OCI-LY7 (cell line): Measurements from ENCODE around the gene FBXL16.

Experiments
- CTCF ChIP-seq: fragments of 200-600 bp; sonication (generic); conservative IDR thresholded peaks from 2 replicates; pipeline ENCODE4 v1.5.1; 2014; ENCODE audit warnings: mild to moderate bottlenecking, antibody characterized with exemption, low read length, moderate library complexity, mixed read lengths
- EZH2phosphoT487 ChIP-seq: fragments of 200-600 bp; sonication (generic); IDR thresholded peaks from 2 replicates; pipeline ENCODE4 v1.6.1; 2018; ENCODE audit warnings: low read depth, borderline replicate concordance, mild to moderate bottlenecking, mixed run types, antibody characterized with exemption, low read length, moderate library complexity, mixed read lengths

GRCh38 chr16:672851-673250 lies 32.8 kb downstream of the FBXL16 start:
- TF ChIP-seq CTCF (no peak), EZH2phosphoT487 (no peak)
